GM23338 (cell line): ENCODE measurements around the gene SCNN1G. TPM values are rescaled to one million over a fixed set of nuclear protein-coding genes. Genes with fewer than 3 reads are reported as not detected.

Source experiments
- ATAC-seq: fragments of 200-7000 bp; cut with Tn5 transposase; 3 replicates; pipeline ENCODE4 v1.9.1; 2020
- DNase-seq: peaks from one replicate; pipeline ENCODE4 v3.0.0-alpha.2; 2015; ENCODE audit warnings: low spot score
- H2AFZ ChIP-seq: fragments of 200-600 bp; sonication (generic); 2 replicates; pipeline ENCODE4 v1.8.0; 2016; ENCODE audit warnings: antibody characterized with exemption, mild to moderate bottlenecking, moderate library complexity
- H3F3A ChIP-seq: fragments of 200-600 bp; sonication (generic); replicated peaks from 2 replicates; pipeline ENCODE4 v1.8.0; 2017; ENCODE audit warnings: antibody characterized with exemption, mixed run types, low read depth
- H3K27ac ChIP-seq: fragments of 200-600 bp; sonication (generic); 2 replicates; pipeline ENCODE4 v1.6.1; 2016; ENCODE audit warnings: low read depth
- H3K27me3 ChIP-seq: fragments of 200-600 bp; sonication (generic); 2 replicates; pipeline ENCODE4 v1.8.0; 2016; ENCODE audit warnings: mild to moderate bottlenecking, mixed run types, moderate library complexity; ENCODE audit not compliant: insufficient read depth
- H3K36me3 ChIP-seq: fragments of 200-600 bp; sonication (generic); 2 replicates; pipeline ENCODE4 v1.8.0; 2016; ENCODE audit warnings: mild to moderate bottlenecking; ENCODE audit not compliant: insufficient read depth
- H3K4me1 ChIP-seq: fragments of 200-600 bp; sonication (generic); 2 replicates; pipeline ENCODE4 v1.8.0; 2016; ENCODE audit warnings: mild to moderate bottlenecking, moderate library complexity; ENCODE audit not compliant: insufficient read depth
- H3K4me2 ChIP-seq: fragments of 200-600 bp; sonication (generic); 2 replicates; pipeline ENCODE4 v1.7.1; 2017; ENCODE audit warnings: mixed run types
- H3K4me3 ChIP-seq: fragments of 200-600 bp; sonication (generic); 2 replicates; pipeline ENCODE4 v1.6.1; 2016; ENCODE audit warnings: mixed run types
- H3K79me2 ChIP-seq: fragments of 200-600 bp; sonication (generic); replicated peaks from 2 replicates; pipeline ENCODE4 v1.8.0; 2017; ENCODE audit warnings: mild to moderate bottlenecking; ENCODE audit not compliant: insufficient read depth
- H3K9me2 ChIP-seq: fragments of 200-600 bp; sonication (generic); 2 replicates; pipeline ENCODE4 v1.8.0; 2017; ENCODE audit not compliant: insufficient read depth
- H4K20me1 ChIP-seq: fragments of 200-600 bp; sonication (generic); replicated peaks from 2 replicates; pipeline ENCODE4 v1.8.0; 2017; ENCODE audit warnings: mild to moderate bottlenecking; ENCODE audit not compliant: insufficient read depth
- H3K27ac Mint-ChIP-seq: 2 replicates; pipeline ENCODE4 v1.8.0; 2020; ENCODE audit warnings: inconsistent platforms, mild to moderate bottlenecking, moderate library complexity, mixed read lengths
- H3K27me3 Mint-ChIP-seq: 3 replicates; pipeline ENCODE4 v1.8.0; 2022; ENCODE audit warnings: low read depth, mild to moderate bottlenecking, moderate library complexity, mixed read lengths, inconsistent platforms; ENCODE audit not compliant: insufficient read depth, poor library complexity
- H3K36me3 Mint-ChIP-seq: 3 replicates; pipeline ENCODE4 v1.8.0; 2021; ENCODE audit warnings: low read depth, mild to moderate bottlenecking, inconsistent platforms, moderate library complexity, mixed read lengths
- H3K4me1 Mint-ChIP-seq: 3 replicates; pipeline ENCODE4 v1.8.0; 2020; ENCODE audit warnings: mild to moderate bottlenecking, inconsistent platforms, mixed read lengths
- H3K4me3 Mint-ChIP-seq: 3 replicates; pipeline ENCODE4 v1.8.0; 2021; ENCODE audit warnings: moderate library complexity, mild to moderate bottlenecking, inconsistent platforms, mixed read lengths
- H3K9me3 Mint-ChIP-seq: 3 replicates; pipeline ENCODE4 v1.8.0; 2020; ENCODE audit warnings: moderate library complexity, mild to moderate bottlenecking, inconsistent platforms, mixed read lengths
- CREB1 ChIP-seq: fragments of 250-450 bp; sonication (Bioruptor Pico); IDR thresholded peaks from 2 replicates; pipeline ENCODE4 v1.5.0; 2020; ENCODE audit warnings: low read depth, mild to moderate bottlenecking, moderate library complexity
- EZH2 ChIP-seq: fragments of 200-600 bp; sonication (generic); IDR thresholded peaks from one replicate; pipeline ENCODE4 v1.8.0; 2017; ENCODE audit warnings: antibody characterized with exemption, mild to moderate bottlenecking, low read depth; ENCODE audit not compliant: unreplicated experiment
- EZH2phosphoT487 ChIP-seq: fragments of 200-600 bp; sonication (generic); IDR thresholded peaks from one replicate; pipeline ENCODE4 v1.8.1; 2018; ENCODE audit warnings: antibody characterized with exemption; ENCODE audit not compliant: unreplicated experiment
- JUNB ChIP-seq: IDR thresholded peaks from one replicate; pipeline ENCODE4 v1.6.1; 2016; ENCODE audit warnings: antibody characterized with exemption; ENCODE audit not compliant: unreplicated experiment
- STAT1 ChIP-seq: IDR thresholded peaks from one replicate; pipeline ENCODE4 v1.6.1; 2016; ENCODE audit warnings: antibody characterized with exemption; ENCODE audit not compliant: unreplicated experiment
- ZNF114 ChIP-seq: fragments of 250-450 bp; sonication (Bioruptor Pico); IDR thresholded peaks from 2 replicates; pipeline ENCODE4 v1.5.0; 2020; ENCODE audit warnings: mild to moderate bottlenecking, moderate library complexity
- ZNF331 ChIP-seq: fragments of 250-450 bp; sonication (Bioruptor Pico); IDR thresholded peaks from 2 replicates; pipeline ENCODE4 v1.5.0; 2020; ENCODE audit warnings: low read depth, mild to moderate bottlenecking, moderate library complexity
- polyA plus RNA-seq: library from polyadenylated mRNA; unstranded; fragments of >200 nt; fragmentation: Nextera tagmentation; extraction: Ambion mirVana; gene quantifications from 2 replicates; pipeline ENCODE4 v1.2.1, GENCODE V29; 2016
- total RNA-seq: library from RNA; depleted of rRNA; stranded (reverse); fragments of >200 nt; shearing (Covaris generic); gene quantifications from 2 replicates; pipeline ENCODE4 v1.2.3, GENCODE V29; 2014
- TF ChIP-seq, protein P1 (sequence below), 2 experiments: fragments of 200-600 bp in 1 of 2; sonication (generic) in 1 of 2; conservative IDR thresholded peaks; 2 replicates each; pipeline versions ENCODE4 v1.5.1 to v1.6.1; 2016 to 2017; ENCODE audit warnings: antibody characterized with exemption in 2 of 2, low read depth in 2 of 2, mild to moderate bottlenecking in 2 of 2, moderate library complexity in 1 of 2
- TF ChIP-seq, protein P2 (sequence below): IDR thresholded peaks from one replicate; pipeline ENCODE4 v1.6.1; 2018; ENCODE audit warnings: antibody characterized with exemption; ENCODE audit not compliant: unreplicated experiment
- TF ChIP-seq, protein P3 (sequence below): IDR thresholded peaks from 2 replicates; pipeline ENCODE4 v1.6.1; 2016; ENCODE audit warnings: antibody characterized with exemption

SCNN1G gene
- total and polyA plus RNA-seq, 2 experiments from 2014 or later: 0.97 to 1.1 TPM

DNA sequence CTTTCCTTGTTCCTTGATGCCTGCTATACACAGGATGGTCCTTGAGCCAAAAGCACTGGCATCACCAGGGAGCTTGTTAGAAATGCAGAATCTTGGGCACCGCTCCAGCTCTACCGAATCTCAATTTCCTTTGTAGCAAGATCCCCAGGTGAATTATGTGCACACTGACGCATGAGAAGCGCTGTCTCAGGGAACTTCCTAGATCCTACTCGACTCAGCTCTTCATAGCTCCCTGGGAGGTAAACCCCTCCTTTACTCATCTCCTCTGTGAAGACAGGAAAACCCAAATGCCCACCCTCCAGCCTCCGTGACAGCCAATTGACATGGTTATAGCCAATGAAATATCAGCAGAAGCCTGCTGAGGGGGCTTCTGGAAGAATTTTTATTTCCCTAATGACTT is 37.4 kb upstream of the SCNN1G start:
- DNase-seq: peak; percentile 55
- H3K36me3 ChIP-seq: no peaks in the 10 kb centered on the region
- Mint-ChIP-seq H3K4me3 (peak overlapping the region; percentile 37), H3K27me3 (peaks cover 6% of the 10 kb centered on the region), H3K4me1 (peaks cover 46% of the 10 kb centered on the region), H3K9me3 (no peaks in the 10 kb centered on the region; the same call in 2 of the 3 replicates), H3K36me3 (peaks cover 5% of the 10 kb centered on the region; the same call in 1 of the 3 replicates), H3K27ac (no peak overlapping the region; the same call in 1 of the 2 replicates)
- no peaks in the 10 kb centered on the region for H3K9me2 ChIP-seq
- H3K79me2 ChIP-seq: peaks cover 81% of the 10 kb centered on the region
- H3K4me3 ChIP-seq: peak overlapping the region; percentile 16; the same call in 1 of the 2 replicates
- peak; percentile 8; the same call in 2 of the 3 replicates for ATAC-seq
- TF ChIP-seq, protein P1, sequence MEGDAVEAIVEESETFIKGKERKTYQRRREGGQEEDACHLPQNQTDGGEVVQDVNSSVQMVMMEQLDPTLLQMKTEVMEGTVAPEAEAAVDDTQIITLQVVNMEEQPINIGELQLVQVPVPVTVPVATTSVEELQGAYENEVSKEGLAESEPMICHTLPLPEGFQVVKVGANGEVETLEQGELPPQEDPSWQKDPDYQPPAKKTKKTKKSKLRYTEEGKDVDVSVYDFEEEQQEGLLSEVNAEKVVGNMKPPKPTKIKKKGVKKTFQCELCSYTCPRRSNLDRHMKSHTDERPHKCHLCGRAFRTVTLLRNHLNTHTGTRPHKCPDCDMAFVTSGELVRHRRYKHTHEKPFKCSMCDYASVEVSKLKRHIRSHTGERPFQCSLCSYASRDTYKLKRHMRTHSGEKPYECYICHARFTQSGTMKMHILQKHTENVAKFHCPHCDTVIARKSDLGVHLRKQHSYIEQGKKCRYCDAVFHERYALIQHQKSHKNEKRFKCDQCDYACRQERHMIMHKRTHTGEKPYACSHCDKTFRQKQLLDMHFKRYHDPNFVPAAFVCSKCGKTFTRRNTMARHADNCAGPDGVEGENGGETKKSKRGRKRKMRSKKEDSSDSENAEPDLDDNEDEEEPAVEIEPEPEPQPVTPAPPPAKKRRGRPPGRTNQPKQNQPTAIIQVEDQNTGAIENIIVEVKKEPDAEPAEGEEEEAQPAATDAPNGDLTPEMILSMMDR (conservative IDR thresholded peaks at IDR 0.05; ENCODE audit: low read depth in 2 of 2): no peak
- TF ChIP-seq ZNF331 (CRISPR knock-in tag): no peak
- TF ChIP-seq, protein P2, sequence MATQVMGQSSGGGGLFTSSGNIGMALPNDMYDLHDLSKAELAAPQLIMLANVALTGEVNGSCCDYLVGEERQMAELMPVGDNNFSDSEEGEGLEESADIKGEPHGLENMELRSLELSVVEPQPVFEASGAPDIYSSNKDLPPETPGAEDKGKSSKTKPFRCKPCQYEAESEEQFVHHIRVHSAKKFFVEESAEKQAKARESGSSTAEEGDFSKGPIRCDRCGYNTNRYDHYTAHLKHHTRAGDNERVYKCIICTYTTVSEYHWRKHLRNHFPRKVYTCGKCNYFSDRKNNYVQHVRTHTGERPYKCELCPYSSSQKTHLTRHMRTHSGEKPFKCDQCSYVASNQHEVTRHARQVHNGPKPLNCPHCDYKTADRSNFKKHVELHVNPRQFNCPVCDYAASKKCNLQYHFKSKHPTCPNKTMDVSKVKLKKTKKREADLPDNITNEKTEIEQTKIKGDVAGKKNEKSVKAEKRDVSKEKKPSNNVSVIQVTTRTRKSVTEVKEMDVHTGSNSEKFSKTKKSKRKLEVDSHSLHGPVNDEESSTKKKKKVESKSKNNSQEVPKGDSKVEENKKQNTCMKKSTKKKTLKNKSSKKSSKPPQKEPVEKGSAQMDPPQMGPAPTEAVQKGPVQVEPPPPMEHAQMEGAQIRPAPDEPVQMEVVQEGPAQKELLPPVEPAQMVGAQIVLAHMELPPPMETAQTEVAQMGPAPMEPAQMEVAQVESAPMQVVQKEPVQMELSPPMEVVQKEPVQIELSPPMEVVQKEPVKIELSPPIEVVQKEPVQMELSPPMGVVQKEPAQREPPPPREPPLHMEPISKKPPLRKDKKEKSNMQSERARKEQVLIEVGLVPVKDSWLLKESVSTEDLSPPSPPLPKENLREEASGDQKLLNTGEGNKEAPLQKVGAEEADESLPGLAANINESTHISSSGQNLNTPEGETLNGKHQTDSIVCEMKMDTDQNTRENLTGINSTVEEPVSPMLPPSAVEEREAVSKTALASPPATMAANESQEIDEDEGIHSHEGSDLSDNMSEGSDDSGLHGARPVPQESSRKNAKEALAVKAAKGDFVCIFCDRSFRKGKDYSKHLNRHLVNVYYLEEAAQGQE: no peak
- TF ChIP-seq, protein P3, sequence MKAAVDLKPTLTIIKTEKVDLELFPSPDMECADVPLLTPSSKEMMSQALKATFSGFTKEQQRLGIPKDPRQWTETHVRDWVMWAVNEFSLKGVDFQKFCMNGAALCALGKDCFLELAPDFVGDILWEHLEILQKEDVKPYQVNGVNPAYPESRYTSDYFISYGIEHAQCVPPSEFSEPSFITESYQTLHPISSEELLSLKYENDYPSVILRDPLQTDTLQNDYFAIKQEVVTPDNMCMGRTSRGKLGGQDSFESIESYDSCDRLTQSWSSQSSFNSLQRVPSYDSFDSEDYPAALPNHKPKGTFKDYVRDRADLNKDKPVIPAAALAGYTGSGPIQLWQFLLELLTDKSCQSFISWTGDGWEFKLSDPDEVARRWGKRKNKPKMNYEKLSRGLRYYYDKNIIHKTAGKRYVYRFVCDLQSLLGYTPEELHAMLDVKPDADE: no peak
- H2AFZ ChIP-seq: no peak overlapping the region
- H4K20me1 ChIP-seq: peaks cover 36% of the 10 kb centered on the region
- no peaks in the 10 kb centered on the region for H3F3A ChIP-seq
- H3K27me3 ChIP-seq: no peaks in the 10 kb centered on the region; the same call in 1 of the 2 replicates
- peak overlapping the region; percentile 72 for H3K4me2 ChIP-seq
- H3K4me1 ChIP-seq: peaks cover 44% of the 10 kb centered on the region
- H3K27ac ChIP-seq: peak overlapping the region; percentile 12; the same call in 1 of the 2 replicates

DNA sequence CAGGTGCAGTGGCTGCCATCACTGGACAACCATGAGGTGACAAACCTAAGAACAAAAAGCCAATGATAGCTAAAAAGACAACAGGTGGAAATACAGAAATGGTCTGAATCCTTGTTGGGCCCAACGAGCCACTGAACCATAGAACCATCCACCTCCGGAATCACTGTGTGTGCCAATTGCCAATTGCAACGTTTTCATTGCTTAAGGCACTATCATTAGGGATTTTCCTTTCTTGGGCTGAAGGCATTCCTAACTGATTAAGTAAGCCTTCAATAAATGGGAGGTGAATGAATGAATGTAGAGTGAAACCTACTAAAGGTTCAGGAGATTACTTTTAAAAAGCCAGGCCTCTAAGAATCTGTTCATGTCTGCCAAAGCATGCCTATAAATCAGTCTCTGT is 36.9 kb upstream of the SCNN1G start:
- Histone ChIP-seq H3K27ac (peak overlapping the region; percentile 12), H3K4me2 (peak overlapping the region; percentile 72), H3F3A (no peaks in the 10 kb centered on the region), H2AFZ (no peak overlapping the region), H3K4me3 (0 out of 2 replicates have a peak overlapping the region, but pooled peaks have one; percentile 16), H3K79me2 (peaks cover 77% of the 10 kb centered on the region), H3K9me2 (no peaks in the 10 kb centered on the region), H4K20me1 (peaks cover 36% of the 10 kb centered on the region), H3K36me3 (no peaks in the 10 kb centered on the region), H3K4me1 (peaks cover 45% of the 10 kb centered on the region), H3K27me3 (peaks cover 4% of the 10 kb centered on the region; the same call in 1 of the 2 replicates)
- DNase-seq (peak; percentile 41), ATAC-seq (no peak)
- peak overlapping the region; percentile 37; the same call in 1 of the 3 replicates for H3K4me3 Mint-ChIP-seq
- H3K9me3 Mint-ChIP-seq: no peaks in the 10 kb centered on the region; the same call in 2 of the 3 replicates
- no peak overlapping the region for H3K27ac Mint-ChIP-seq
- H3K4me1 Mint-ChIP-seq: peaks cover 46% of the 10 kb centered on the region
- H3K27me3 Mint-ChIP-seq: peaks cover 6% of the 10 kb centered on the region
- H3K36me3 Mint-ChIP-seq: peaks cover 5% of the 10 kb centered on the region; the same call in 1 of the 3 replicates
- TF ChIP-seq EZH2phosphoT487 (no peak), EZH2 (no peak), ZNF114 (CRISPR knock-in tag) (no peak), STAT1 (no peak), JUNB (no peak), CREB1 (no peak)
- TF ChIP-seq, protein P2: no peak
